ENCODE data around the gene SCAF8. TPM values are rescaled to one million over a fixed set of nuclear protein-coding genes. Genes with fewer than 3 reads are reported as not detected.

SCAF8 gene
- total RNA-seq, 1 donor from 2014 or later: 54.9 TPM

DNA sequence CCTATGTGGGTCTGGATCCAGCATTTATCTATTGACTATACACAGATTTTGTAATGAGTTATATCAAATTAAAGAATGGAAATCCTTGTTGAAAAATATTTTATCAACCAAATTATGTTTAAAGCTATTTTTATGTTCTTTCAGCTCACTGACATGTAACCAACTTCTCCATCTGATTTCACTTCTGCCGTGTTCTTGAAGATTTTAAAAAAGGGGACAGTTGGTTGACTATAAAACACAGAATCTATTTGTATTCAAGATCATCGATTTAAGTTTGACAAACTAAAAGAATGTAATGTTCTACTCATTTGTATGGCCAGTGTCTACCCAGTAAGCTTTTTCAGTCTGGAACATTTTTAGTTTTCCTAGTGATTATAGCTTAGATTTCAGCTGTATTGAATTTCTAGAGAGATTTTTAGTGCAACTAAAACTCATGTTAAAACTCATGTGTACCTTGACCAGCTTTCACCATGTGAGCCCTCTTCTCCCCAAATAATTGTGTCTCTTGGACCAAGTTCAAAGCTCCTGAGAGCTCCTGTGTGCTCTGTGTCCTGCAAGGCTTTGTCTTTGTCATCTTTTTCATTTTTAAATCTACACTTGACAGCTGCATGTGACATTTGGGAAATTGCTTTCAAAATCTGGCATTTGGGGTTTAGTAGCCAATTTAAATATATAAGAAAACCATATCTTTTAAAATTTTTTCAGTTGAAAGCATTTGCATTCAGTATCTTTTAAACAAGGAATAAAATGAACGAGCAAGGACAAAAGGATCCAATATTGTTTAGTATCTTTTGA is 143.5 kb downstream of the SCAF8 start:
- Mint-ChIP-seq H3K4me3 (ENCODE audit: unreplicated experiment) (no peak overlapping the region), H3K27ac (ENCODE audit: unreplicated experiment) (no peak overlapping the region)

DNA sequence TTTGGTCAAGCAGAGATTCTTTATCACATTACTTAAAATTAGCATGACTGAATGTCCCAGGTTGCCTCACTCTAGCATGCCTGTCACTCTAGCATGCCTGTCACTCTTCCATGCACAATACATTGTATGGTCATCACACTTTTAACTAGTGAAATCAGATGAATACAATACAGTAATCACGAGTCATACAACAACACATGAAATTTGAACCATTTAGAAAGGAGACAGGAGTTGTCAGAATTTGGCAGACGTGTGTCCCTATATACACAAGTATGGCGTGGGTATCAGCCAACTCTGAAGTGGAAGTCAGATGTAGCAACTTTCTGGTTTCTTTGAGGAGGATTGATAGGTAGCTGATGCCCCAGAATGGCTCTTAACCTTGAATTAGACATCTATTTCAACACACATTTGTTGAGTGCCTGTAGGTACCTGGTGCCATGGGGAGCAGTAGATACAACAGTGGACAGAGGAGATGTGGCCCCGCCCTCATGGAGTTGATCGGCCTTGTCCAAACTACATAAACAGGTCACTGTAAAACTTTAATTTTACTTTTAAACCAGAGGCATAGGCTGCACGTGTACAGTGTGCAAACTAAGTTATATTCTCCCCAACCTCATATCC is 145.8 kb downstream of the SCAF8 start:
- peaks cover 8% of the 10 kb centered on the region for H3K4me1 Mint-ChIP-seq (ENCODE audit: low read depth, unreplicated experiment)
- no peak overlapping the region for H3K27ac Mint-ChIP-seq (ENCODE audit: unreplicated experiment)
- H3K4me3 Mint-ChIP-seq (ENCODE audit: unreplicated experiment): no peak overlapping the region
- H3K9me3 Mint-ChIP-seq (ENCODE audit: unreplicated experiment): peaks cover 2% of the 10 kb centered on the region
- DNase-seq: no peak
- TF ChIP-seq CTCF (IDR thresholded peaks at IDR 0.05; ENCODE audit: partially characterized antibody, unreplicated experiment): no peak
- peaks cover 4% of the 10 kb centered on the region for H3K27me3 Mint-ChIP-seq (ENCODE audit: unreplicated experiment)
- H3K36me3 Mint-ChIP-seq (ENCODE audit: unreplicated experiment): peaks cover 7% of the 10 kb centered on the region

More for the DNA sequence above, 143.5 kb downstream of the SCAF8 start:
- H3K27me3 Mint-ChIP-seq (ENCODE audit: unreplicated experiment): peaks cover 4% of the 10 kb centered on the region
- peaks cover 2% of the 10 kb centered on the region for H3K9me3 Mint-ChIP-seq (ENCODE audit: unreplicated experiment)
- H3K4me1 Mint-ChIP-seq (ENCODE audit: low read depth, unreplicated experiment): peaks cover 13% of the 10 kb centered on the region
- no peak for DNase-seq
- no peak for TF ChIP-seq CTCF (IDR thresholded peaks at IDR 0.05; ENCODE audit: partially characterized antibody, unreplicated experiment)
- H3K36me3 Mint-ChIP-seq (ENCODE audit: unreplicated experiment): no peaks in the 10 kb centered on the region

DNA sequence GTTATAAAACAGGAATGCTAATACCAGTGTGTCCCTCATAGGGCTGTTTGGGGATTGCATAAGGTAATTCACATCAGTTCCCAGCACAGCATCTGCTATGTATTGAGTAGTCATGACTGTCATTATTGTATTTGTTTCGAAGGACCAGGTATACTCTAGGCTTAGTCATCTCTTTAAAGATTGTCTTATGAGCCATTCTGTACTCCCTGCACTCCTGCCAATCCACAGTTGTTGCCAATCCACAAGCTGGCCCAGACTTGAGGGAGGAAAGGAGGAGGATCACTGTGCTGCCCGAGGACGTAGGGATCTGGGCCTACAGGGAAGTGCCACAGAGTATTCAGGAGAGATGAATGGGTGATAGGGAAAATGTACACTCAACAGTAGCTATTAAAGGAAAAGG is 148.9 kb downstream of the SCAF8 start:
- Mint-ChIP-seq H3K36me3 (ENCODE audit: unreplicated experiment) (peaks cover 7% of the 10 kb centered on the region), H3K4me1 (ENCODE audit: low read depth, unreplicated experiment) (peaks cover 2% of the 10 kb centered on the region), H3K27ac (ENCODE audit: unreplicated experiment) (no peak overlapping the region), H3K27me3 (ENCODE audit: unreplicated experiment) (peaks cover 7% of the 10 kb centered on the region), H3K9me3 (ENCODE audit: unreplicated experiment) (no peaks in the 10 kb centered on the region), H3K4me3 (ENCODE audit: unreplicated experiment) (no peak overlapping the region)
- no peak for TF ChIP-seq CTCF (IDR thresholded peaks at IDR 0.05; ENCODE audit: partially characterized antibody, unreplicated experiment)
- DNase-seq: no peak

Small RNAs within 50 kb of the gene (microRNA-seq; reads per million reads assigned to microRNA genes)
- gene MIR1273C (ENCODE audit: unreplicated experiment): not detected

Other genes with a start within 250 kb of the SCAF8 start
- gene CNKSR3, start 222.7 kb upstream of the SCAF8 start, total RNA-seq (ENCODE audit: unreplicated experiment): 2.0 TPM

Data from glutamatergic neuron (in vitro differentiated cells).